ENCODE results near the gene CDON. TPM values are rescaled to one million over a fixed set of nuclear protein-coding genes. Genes with fewer than 3 reads are reported as not detected.

Gene CDON
- total and polyA plus RNA-seq, 2 donors (not counting 1 experiment from before 2014, with no cell fraction given) = 0.01 TPM; not detected in 1

DNA sequence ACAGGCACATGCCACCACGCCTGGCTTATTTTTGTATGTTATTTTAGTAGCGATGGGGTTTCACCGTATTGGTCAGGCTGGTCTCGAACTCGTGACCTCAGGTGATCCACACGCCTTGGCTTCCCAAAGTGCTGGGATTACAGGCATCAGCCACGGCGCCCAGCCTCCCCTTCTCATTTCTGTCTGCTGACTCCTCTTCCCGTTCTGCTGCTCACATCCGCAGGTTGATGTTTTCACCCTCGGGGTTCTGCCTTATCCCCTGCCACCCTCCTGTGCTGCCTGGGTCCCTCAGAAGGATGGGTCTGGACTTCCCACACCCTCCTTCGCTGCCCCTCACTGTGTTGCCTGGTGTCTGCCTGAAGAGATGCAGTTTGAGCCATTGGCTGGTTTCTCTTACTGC lies 136.0 kb downstream of the CDON start:
- Histone ChIP-seq H3K9me3 (ENCODE audit: control extremely low read depth in 1 of 3, control insufficient read depth in 2 of 3, insufficient read depth in 1 of 3, low read length in 2 of 3) (no peaks in the 10 kb centered on the region), H3K9ac (ENCODE audit: low read length) (no peak overlapping the region), H3K4me1 (ENCODE audit: control insufficient read depth in 2 of 2, insufficient read depth in 2 of 2, low read length in 2 of 2) (no peaks in the 10 kb centered on the region), H3K36me3 (replicated peaks in 1 of 2; ENCODE audit: control extremely low read depth in 1 of 2, control insufficient read depth in 1 of 2, extremely low read depth in 1 of 2, insufficient read depth in 2 of 2, low read length in 1 of 2) (no peaks in the 10 kb centered on the region), H3K27me3 (replicated peaks in 1 of 4; ENCODE audit: control extremely low read depth in 1 of 4, control insufficient read depth in 3 of 4, insufficient read depth in 4 of 4, low read length in 3 of 4) (peaks cover 0 to 13% (median 0%) of the 10 kb centered on the region in 4 experiments), H3K27ac (ENCODE audit: low read length in 2 of 2) (no peak overlapping the region), H3K4me3 (ENCODE audit: control extremely low read depth in 1 of 5, extremely low read depth in 1 of 5, insufficient read depth in 1 of 5, low read depth in 2 of 5, low read length in 4 of 5) (no peak overlapping the region), H3K79me2 (ENCODE audit: control insufficient read depth, insufficient read depth, low read length) (no peaks in the 10 kb centered on the region), H2AFZ (ENCODE audit: insufficient read depth, low read depth, low read length, poor library complexity, severe bottlenecking) (no peak overlapping the region), H4K20me1 (ENCODE audit: control insufficient read depth, insufficient read depth, low read length, poor library complexity, severe bottlenecking) (no peaks in the 10 kb centered on the region), H3K4me2 (replicated peaks; ENCODE audit: low read depth, low read length, poor library complexity, severe bottlenecking) (no peak overlapping the region)
- ATAC-seq (ENCODE audit: low read depth) = no peak
- WGBS (ENCODE audit: insufficient coverage) = 89% methylated on average over 12 of the region's 12 CpGs
- H3K9me3 Mint-ChIP-seq (ENCODE audit: insufficient read depth) = no peaks in the 10 kb centered on the region
- ChIA-PET CTCF (no interaction called here), POLR2A (no interaction called here)
- peaks cover 48% of the 10 kb centered on the region for H3K27me3 Mint-ChIP-seq
- H3K27ac Mint-ChIP-seq = no peak overlapping the region
- TF ChIP-seq CTCF (IDR thresholded peaks at IDR 0.05) (no peak), EZH2 (IDR thresholded peaks at IDR 0.05; ENCODE audit: borderline replicate concordance, insufficient read depth, low read depth, low read length, poor library complexity, severe bottlenecking) (no peak)
- no peak overlapping the region for H3K4me3 Mint-ChIP-seq
- peaks cover 2% of the 10 kb centered on the region for H3K4me1 Mint-ChIP-seq
- DNase-seq = no peak
- intact Hi-C loops (cut with micrococcal nuclease) = no loop called here

- Mint-ChIP-seq H3K27ac (no peak overlapping the region), H3K4me1 (peaks cover 2% of the 10 kb centered on the region), H3K4me3 (no peak overlapping the region), H3K9me3 (ENCODE audit: insufficient read depth) (no peaks in the 10 kb centered on the region), H3K27me3 (peaks cover 45% of the 10 kb centered on the region)
- Histone ChIP-seq H2AFZ (ENCODE audit: insufficient read depth, low read depth, low read length, poor library complexity, severe bottlenecking) (no peak overlapping the region), H3K4me2 (replicated peaks; ENCODE audit: low read depth, low read length, poor library complexity, severe bottlenecking) (no peak overlapping the region), H3K9ac (ENCODE audit: low read length) (no peak overlapping the region), H3K36me3 (replicated peaks in 1 of 2; ENCODE audit: control extremely low read depth in 1 of 2, control insufficient read depth in 1 of 2, extremely low read depth in 1 of 2, insufficient read depth in 2 of 2, low read length in 1 of 2) (no peaks in the 10 kb centered on the region), H3K4me3 (ENCODE audit: control extremely low read depth in 1 of 5, extremely low read depth in 1 of 5, insufficient read depth in 1 of 5, low read depth in 2 of 5, low read length in 4 of 5) (no peak overlapping the region), H3K27me3 (replicated peaks in 1 of 4; ENCODE audit: control extremely low read depth in 1 of 4, control insufficient read depth in 3 of 4, insufficient read depth in 4 of 4, low read length in 3 of 4) (peaks cover 0 to 13% (median 0%) of the 10 kb centered on the region in 4 experiments), H3K79me2 (ENCODE audit: control insufficient read depth, insufficient read depth, low read length) (no peaks in the 10 kb centered on the region), H3K4me1 (ENCODE audit: control insufficient read depth in 2 of 2, insufficient read depth in 2 of 2, low read length in 2 of 2) (no peaks in the 10 kb centered on the region), H4K20me1 (ENCODE audit: control insufficient read depth, insufficient read depth, low read length, poor library complexity, severe bottlenecking) (no peaks in the 10 kb centered on the region), H3K27ac (ENCODE audit: low read length in 2 of 2) (no peak overlapping the region), H3K9me3 (ENCODE audit: control extremely low read depth in 1 of 3, control insufficient read depth in 2 of 3, insufficient read depth in 1 of 3, low read length in 2 of 3) (no peaks in the 10 kb centered on the region)
- no peak for TF ChIP-seq EZH2 (IDR thresholded peaks at IDR 0.05; ENCODE audit: borderline replicate concordance, insufficient read depth, low read depth, low read length, poor library complexity, severe bottlenecking)
- no peak for TF ChIP-seq CTCF (IDR thresholded peaks at IDR 0.05)
- ChIA-PET POLR2A (no interaction called here), CTCF (interaction anchor here (0.8 to 3.4 kb wide), 3 partner anchors 9 to 555 kb away, joined by 3 to 29 read pairs (median 4); no protein-coding TSS in a partner anchor)
- WGBS (ENCODE audit: insufficient coverage) = 85% methylated on average over 3 of the region's 3 CpGs
- DNase-seq (no peak), ATAC-seq (ENCODE audit: low read depth) (no peak)
- intact Hi-C loops (cut with micrococcal nuclease) = no loop called here
Measured at GRCh38 chr11:125925804-125926203, 136.9 kb downstream of the CDON start.
